K562 (cell line): Measurements from ENCODE around the gene RERE. TPM values are rescaled to one million over a fixed set of nuclear protein-coding genes. Genes with fewer than 3 reads are reported as not detected.

Experiments
- ATAC-seq: fragments of 200-7000 bp; cut with Tn5 transposase; 3 replicates; pipeline ENCODE4 v1.9.1; 2020; ENCODE audit warnings: moderate library complexity
- BruUV-seq: library from RNA; stranded (reverse); fragments of 400-500 nt; replicated peaks from 2 replicates; lab custom pipeline; 2021; lab: Mats Ljungman, UMichigan
- CTCF ChIA-PET: fragments of 300-600 bp; formaldehyde crosslinking; extraction: SDS; loops from one replicate; lab custom pipeline; 2021; ENCODE audit warnings: low intra/inter-chr PET ratio; lab: Yijun Ruan, JAX
- POLR2A ChIA-PET: fragments of 300-600, 350-650 bp; sonication (Branson Sonifier 250); formaldehyde crosslinking; extraction: SDS; loops from one replicate; lab custom pipeline; 2021; ENCODE audit warnings: antibody characterized with exemption, inconsistent platforms; lab: Yijun Ruan, JAX
- DNase-seq, 4 experiments: peaks; one replicate each; pipeline versions ENCODE4 v3.0.0 to v3.0.0-alpha.2; 2011 to 2018; ENCODE audit warnings: low spot score in 3 of 4, mixed read lengths in 3 of 4; ENCODE audit errors: extremely low read depth in 1 of 4
- FAIRE-seq: peaks from 2 replicates; lab custom pipeline; 2011; peaks lifted over from hg19 to GRCh38; lab: Jason Lieb, UNC
- H2AFZ ChIP-seq: 2 replicates; pipeline ENCODE4 v1.6.0; 2011; ENCODE audit warnings: low read depth, low read length, control low read depth, inconsistent platforms
- H3K27ac ChIP-seq: fragments of 200-600 bp; 3 replicates; pipeline ENCODE4 v1.8.0; 2011; ENCODE audit warnings: low read depth, mild to moderate bottlenecking, control low read depth, inconsistent platforms, low read length, moderate library complexity, mixed read lengths; ENCODE audit errors: extremely low read depth
- H3K27me3 ChIP-seq, 2 experiments: fragments of 300-600 bp in 1 of 2; 2 replicates in 1 of 2; 3 replicates in 1 of 2; pipeline versions ENCODE4 v1.6.0 to v1.8.0; 2011; ENCODE audit warnings: inconsistent platforms in 2 of 2, low read length in 2 of 2, mild to moderate bottlenecking in 1 of 2, mixed read lengths in 1 of 2, moderate library complexity in 1 of 2; ENCODE audit not compliant: control insufficient read depth in 2 of 2, insufficient read depth in 2 of 2
- H3K36me3 ChIP-seq: fragments of 300-600 bp; 3 replicates; pipeline ENCODE4 v1.8.0; 2011; ENCODE audit warnings: mild to moderate bottlenecking, low read length, inconsistent platforms; ENCODE audit not compliant: control insufficient read depth, insufficient read depth
- H3K4me1 ChIP-seq, 2 experiments: fragments of 200-600 bp in 1 of 2; replicated peaks in 1 of 2; 2 replicates in 1 of 2; 3 replicates in 1 of 2; pipeline versions ENCODE4 v1.5.1 to v1.8.0; 2011; ENCODE audit warnings: inconsistent platforms in 2 of 2, low read length in 2 of 2, mild to moderate bottlenecking in 1 of 2, mixed read lengths in 1 of 2, moderate library complexity in 1 of 2; ENCODE audit not compliant: control insufficient read depth in 2 of 2, insufficient read depth in 2 of 2
- H3K4me2 ChIP-seq: 2 replicates; pipeline ENCODE4 v1.6.1; 2011; ENCODE audit warnings: low read length, control low read depth, inconsistent platforms, mixed read lengths; ENCODE audit not compliant: insufficient read depth
- H3K4me3 ChIP-seq: fragments of 200-600 bp; sonication (generic), shearing (Covaris generic); 2 replicates; pipeline ENCODE4 v1.5.1; 2016; ENCODE audit warnings: control low read depth, inconsistent platforms
- H3K79me2 ChIP-seq: fragments of 200-600 bp; 3 replicates; pipeline ENCODE4 v1.8.0; 2011; ENCODE audit warnings: low read length, inconsistent platforms; ENCODE audit not compliant: control insufficient read depth, insufficient read depth
- H3K9ac ChIP-seq, 2 experiments: 2 replicates each; pipeline versions ENCODE4 v1.6.0 to v1.6.1; 2011; ENCODE audit warnings: low read depth in 2 of 2, low read length in 2 of 2, control low read depth in 1 of 2, inconsistent platforms in 1 of 2, mild to moderate bottlenecking in 1 of 2, mixed read lengths in 1 of 2; ENCODE audit not compliant: insufficient read depth in 1 of 2
- H3K9me1 ChIP-seq: one replicate; pipeline ENCODE4 v1.6.0; 2011; ENCODE audit warnings: inconsistent platforms, mild to moderate bottlenecking, low read length, moderate library complexity; ENCODE audit not compliant: control insufficient read depth, insufficient read depth
- H3K9me3 ChIP-seq: replicated peaks from 2 replicates; pipeline ENCODE4 v1.5.1; 2011; ENCODE audit warnings: low read depth, low read length, inconsistent platforms; ENCODE audit not compliant: control insufficient read depth, insufficient read depth
- H4K20me1 ChIP-seq: replicated peaks from 2 replicates; pipeline ENCODE4 v1.6.1; 2011; ENCODE audit warnings: low read length, inconsistent platforms, mixed read lengths; ENCODE audit not compliant: control insufficient read depth, insufficient read depth
- ARID3B ChIP-seq: fragments of 250-450 bp; sonication (Bioruptor Pico); IDR thresholded peaks from 2 replicates; pipeline ENCODE4 v1.4.0; 2020; ENCODE audit warnings: borderline replicate concordance
- CBX1 ChIP-seq: sonication (generic); IDR thresholded peaks from 2 replicates; pipeline ENCODE4 v1.6.1; 2016; ENCODE audit warnings: antibody characterized with exemption, low read depth, mild to moderate bottlenecking
- ETV6 ChIP-seq, 3 experiments: fragments of 150-350 bp in 1 of 3; sonication (generic) in 1 of 3; formaldehyde crosslinking in 1 of 3; IDR thresholded peaks; 2 replicates each; pipeline versions ENCODE4 v1.6.1 to v1.8.0; 2014 to 2022; ENCODE audit warnings: borderline replicate concordance in 2 of 3, low read depth in 2 of 3, antibody characterized with exemption in 1 of 3, low read length in 1 of 3, mild to moderate bottlenecking in 1 of 3, missing genetic modification reagents in 1 of 3
- GABPB2 ChIP-seq: fragments of 250-450 bp; sonication (Bioruptor Pico); conservative IDR thresholded peaks from 2 replicates; pipeline ENCODE4 v1.5.1; 2021; ENCODE audit warnings: mild to moderate bottlenecking
- HNRNPL ChIP-seq: fragments of 200-400 bp; formaldehyde crosslinking; IDR thresholded peaks from 2 replicates; pipeline ENCODE4 v1.6.1; 2017; ENCODE audit warnings: low read depth, mild to moderate bottlenecking, low read length
- IFI16 ChIP-seq: fragments of 250-450 bp; sonication (Bioruptor Pico); IDR thresholded peaks from 2 replicates; pipeline ENCODE4 v2.1.2; 2022; ENCODE audit warnings: mild to moderate bottlenecking, inconsistent platforms
- NCOA1 ChIP-seq: fragments of 450-650 bp; IDR thresholded peaks from 2 replicates; pipeline ENCODE4 v1.6.1; 2016; ENCODE audit warnings: low read depth
- PHF20 ChIP-seq: fragments of 450-650 bp; IDR thresholded peaks from 2 replicates; pipeline ENCODE4 v1.6.1; 2018; ENCODE audit not compliant: partially characterized antibody
- RFX5 ChIP-seq: IDR thresholded peaks from 2 replicates; pipeline ENCODE4 v1.6.1; 2011; ENCODE audit warnings: low read depth, mild to moderate bottlenecking, improper control_type of control experiment, low read length
- SAFB2 ChIP-seq: fragments of 200-400 bp; formaldehyde crosslinking; IDR thresholded peaks from 2 replicates; pipeline ENCODE4 v1.6.1; 2018; ENCODE audit warnings: borderline replicate concordance, low read length, low read depth, moderate library complexity; ENCODE audit not compliant: severe bottlenecking
- SIN3B ChIP-seq: fragments of 450-650 bp; IDR thresholded peaks from 2 replicates; pipeline ENCODE4 v1.6.1; 2017; ENCODE audit warnings: low read depth, mild to moderate bottlenecking, moderate library complexity
- SREBF2 ChIP-seq: sonication (generic); formaldehyde crosslinking; IDR thresholded peaks from 2 replicates; pipeline ENCODE4 v1.4.0; 2020; ENCODE audit warnings: mild to moderate bottlenecking, missing genetic modification reagents
- ZNF431 ChIP-seq: sonication (generic); formaldehyde crosslinking; IDR thresholded peaks from 2 replicates; pipeline ENCODE4 v1.8.0; 2022; ENCODE audit warnings: mild to moderate bottlenecking, missing genetic modification reagents
- ZSCAN32 ChIP-seq: fragments of 450-650 bp; formaldehyde crosslinking; IDR thresholded peaks from 2 replicates; pipeline ENCODE4 v1.4.0; 2020; ENCODE audit warnings: mild to moderate bottlenecking, moderate library complexity
- WGBS: fragments of 100-300 bp; shearing (Covaris generic); methylation state at CpG from one replicate; pipeline ENCODE4 v1.1.6; 2016; ENCODE audit warnings: low coverage, mixed read lengths; ENCODE audit not compliant: insufficient coverage; ENCODE audit errors: missing lambda C conversion rate; 5-methylcytosine and 5-hydroxymethylcytosine counted together
- in situ Hi-C: fragments of 300-500 bp; cut with MboI; formaldehyde crosslinking; loops from 4 replicates; pipeline ENCODE4 v1.15.0; 2018; ENCODE audit warnings: inconsistent platforms, mixed read lengths
- intact Hi-C: fragments of 100-400 bp; cut with micrococcal nuclease; formaldehyde crosslinking; loops from 2 replicates; pipeline ENCODE4 v1.14.2; 2022
- polyA plus RNA-seq, 8 experiments: library from polyadenylated mRNA; depleted of rRNA in 4 of 8; stranded (reverse) in 5 of 8; unstranded in 3 of 8; fragments of >200 nt; fragmentation: Nextera tagmentation in 2 of 8; fragmentation: Illumina TruSeq in 1 of 8; extraction: Ambion mirVana in 2 of 8; extraction: Trizol in 1 of 8; gene quantifications; 2 replicates each; pipeline versions ENCODE4 v1.2.1 to v1.2.3, GENCODE V29; 2011 to 2014; ENCODE audit warnings: inconsistent platforms in 1 of 8, missing spikeins in 1 of 8
- total RNA-seq, 7 experiments: library from RNA; depleted of rRNA in 6 of 7; stranded (reverse); fragments of >200 nt in 6 of 7; fragmentation: Illumina TruSeq in 2 of 7; extraction: Trizol in 2 of 7; gene quantifications; 2 replicates each; pipeline versions ENCODE4 v1.2.1 to v1.2.3, GENCODE V29; 2011 to 2021; ENCODE audit warnings: low replicate concordance in 1 of 7
- TF ChIP-seq, protein P1 (sequence below): sonication (generic); formaldehyde crosslinking; IDR thresholded peaks from 2 replicates; pipeline ENCODE4 v1.8.0; 2022; ENCODE audit warnings: mild to moderate bottlenecking, missing genetic modification reagents
- TF ChIP-seq, protein P2 (sequence below): sonication (generic); formaldehyde crosslinking; IDR thresholded peaks from 2 replicates; pipeline ENCODE4 v1.8.0; 2022; ENCODE audit warnings: mild to moderate bottlenecking, missing genetic modification reagents

RERE gene
- total and polyA plus RNA-seq, 9 of the 15 experiments (the other 6 are each of a cell fraction or from before 2014, with no cell fraction given): 3.0 to 51.5 (median 13.4) TPM

GRCh38 chr1:8839990-8840389 is 22.6 kb upstream of the RERE start (continued):
- TF ChIP-seq HNRNPL: no peak
- peak; percentile 60; the same call in 1 of the 2 replicates for TF ChIP-seq ZNF431 (CRISPR knock-in tag)
- TF ChIP-seq ARID3B (CRISPR knock-in tag): no peak
- TF ChIP-seq, protein P1, sequence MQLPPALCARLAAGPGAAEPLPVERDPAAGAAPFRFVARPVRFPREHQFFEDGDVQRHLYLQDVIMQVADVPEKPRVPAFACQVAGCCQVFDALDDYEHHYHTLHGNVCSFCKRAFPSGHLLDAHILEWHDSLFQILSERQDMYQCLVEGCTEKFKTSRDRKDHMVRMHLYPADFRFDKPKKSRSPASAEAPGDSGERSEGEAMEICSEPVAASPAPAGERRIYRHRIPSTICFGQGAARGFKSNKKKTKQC (CRISPR knock-in tag): no peak

DNA sequence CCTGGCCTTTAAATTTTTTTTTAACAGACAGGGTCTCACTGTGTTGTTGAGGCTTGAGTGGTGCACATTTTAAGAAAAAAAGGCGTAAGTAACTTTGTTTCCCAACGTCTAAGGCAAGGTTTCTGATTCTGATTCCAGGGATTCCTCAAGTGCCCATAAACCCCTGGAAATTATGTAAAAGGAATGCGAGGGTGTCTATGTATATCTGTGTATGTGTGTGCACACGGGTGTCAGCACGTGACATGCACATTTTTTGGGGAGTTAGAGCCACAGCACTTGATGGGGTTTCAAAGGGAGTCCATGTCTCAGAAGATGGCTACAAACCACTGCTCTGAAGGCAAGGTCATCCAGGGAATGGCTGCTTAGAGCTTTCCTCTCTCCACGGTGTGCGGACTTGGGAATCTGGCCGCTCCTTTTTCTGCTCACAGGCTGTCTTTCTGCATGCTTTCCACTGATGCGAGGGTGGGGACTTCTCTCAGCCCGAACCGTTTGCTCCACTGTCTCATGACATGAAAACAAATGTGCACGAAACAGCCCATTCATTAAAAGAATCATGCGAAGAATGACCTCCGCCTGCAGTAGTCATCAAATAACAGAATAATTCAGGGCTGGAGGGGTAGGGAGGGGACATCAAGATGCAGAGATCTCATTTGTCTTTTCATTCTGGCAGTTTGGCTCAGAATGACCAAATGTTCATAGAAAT is 18.7 kb upstream of the RERE start:
- H3K9me1 ChIP-seq: no peaks in the 10 kb centered on the region
- ChIA-PET CTCF (no interaction called here), POLR2A (no interaction called here)
- no peak overlapping the region for H3K9ac ChIP-seq
- no peaks in the 10 kb centered on the region for H3K27me3 ChIP-seq
- no peak for DNase-seq
- in situ Hi-C loops: no loop called here
- peak overlapping the region; percentile 63 for H2AFZ ChIP-seq
- WGBS: 56% methylated on average over 13 of the region's 14 CpGs
- H3K79me2 ChIP-seq: no peaks in the 10 kb centered on the region
- no peak for FAIRE-seq
- no peak overlapping the region for H3K27ac ChIP-seq
- H4K20me1 ChIP-seq: no peaks in the 10 kb centered on the region
- BruUV-seq: no TSS peak
- intact Hi-C loops: no loop called here
- H3K9me3 ChIP-seq: no peaks in the 10 kb centered on the region
- ATAC-seq: no peak
- H3K4me3 ChIP-seq: no peak overlapping the region
- H3K4me2 ChIP-seq: no peak overlapping the region
- H3K36me3 ChIP-seq: no peaks in the 10 kb centered on the region
- H3K4me1 ChIP-seq: no peaks in the 10 kb centered on the region; a peak in 1 of 5 replicates
- no peak for TF ChIP-seq NCOA1
- no peak for TF ChIP-seq IFI16
- TF ChIP-seq RFX5: no peak
- TF ChIP-seq CBX1: no peak
- no peak for TF ChIP-seq PHF20
- no peak for TF ChIP-seq ETV6 (IDR thresholded peaks at IDR 0.05; ENCODE audit: borderline replicate concordance in 1 of 2, low read depth in 2 of 2, low read length in 1 of 2)
- no peak for TF ChIP-seq ETV6 (CRISPR knock-in tag; IDR thresholded peaks at IDR 0.05; ENCODE audit: borderline replicate concordance)
- no peak for TF ChIP-seq SREBF2
- TF ChIP-seq ZSCAN32: no peak
- TF ChIP-seq, protein P2, sequence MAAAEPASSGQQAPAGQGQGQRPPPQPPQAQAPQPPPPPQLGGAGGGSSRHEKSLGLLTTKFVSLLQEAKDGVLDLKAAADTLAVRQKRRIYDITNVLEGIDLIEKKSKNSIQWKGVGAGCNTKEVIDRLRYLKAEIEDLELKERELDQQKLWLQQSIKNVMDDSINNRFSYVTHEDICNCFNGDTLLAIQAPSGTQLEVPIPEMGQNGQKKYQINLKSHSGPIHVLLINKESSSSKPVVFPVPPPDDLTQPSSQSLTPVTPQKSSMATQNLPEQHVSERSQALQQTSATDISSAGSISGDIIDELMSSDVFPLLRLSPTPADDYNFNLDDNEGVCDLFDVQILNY (CRISPR knock-in tag): no peak
- TF ChIP-seq GABPB2 (CRISPR knock-in tag): no peak
- no peak for TF ChIP-seq SIN3B
- TF ChIP-seq SAFB2: no peak
